HFFc6 (cell line): ENCODE data around the gene ABHD11. TPM values are rescaled to one million over a fixed set of nuclear protein-coding genes. Genes with fewer than 3 reads are reported as not detected.

Experiments used
- DNase-seq: peaks from one replicate; pipeline ENCODE4 v3.0.0-alpha.2; 2018
- H3K27ac Mint-ChIP-seq: 2 replicates; pipeline ENCODE4 v1.8.0; 2020; ENCODE audit warnings: mild to moderate bottlenecking, mixed read lengths
- H3K27me3 Mint-ChIP-seq: 2 replicates; pipeline ENCODE4 v1.8.0; 2021; ENCODE audit warnings: mild to moderate bottlenecking, moderate library complexity, mixed read lengths; ENCODE audit not compliant: insufficient read depth
- H3K36me3 Mint-ChIP-seq: 2 replicates; pipeline ENCODE4 v1.8.0; 2021; ENCODE audit warnings: low read depth, mixed read lengths
- H3K4me1 Mint-ChIP-seq: 2 replicates; pipeline ENCODE4 v1.8.0; 2020; ENCODE audit warnings: low read depth, mixed read lengths
- H3K4me3 Mint-ChIP-seq: 2 replicates; pipeline ENCODE4 v1.8.0; 2020; ENCODE audit warnings: mild to moderate bottlenecking, moderate library complexity, mixed read lengths
- H3K9me3 Mint-ChIP-seq: 2 replicates; pipeline ENCODE4 v1.8.0; 2020; ENCODE audit warnings: mild to moderate bottlenecking, mixed read lengths
- CTCF ChIP-seq: fragments of 200-600 bp; sonication (generic); IDR thresholded peaks from 2 replicates; pipeline ENCODE4 v1.5.0; 2021; ENCODE audit warnings: antibody characterized with exemption, mild to moderate bottlenecking
- total RNA-seq, 6 experiments: library from RNA; stranded (reverse); fragmentation: NEBNext Ultra II Directional; extraction: Animal tissue kit (Norgen Biotek cat#: 25700); gene quantifications; 2 replicates in 1 of 6; 3 replicates in 5 of 6; pipeline ENCODE4 v1.2.3, GENCODE V29; 2021

ABHD11 gene
- total RNA-seq, 6 experiments from 2014 or later = 10.3 to 18.6 (median 16.8) TPM

DNA sequence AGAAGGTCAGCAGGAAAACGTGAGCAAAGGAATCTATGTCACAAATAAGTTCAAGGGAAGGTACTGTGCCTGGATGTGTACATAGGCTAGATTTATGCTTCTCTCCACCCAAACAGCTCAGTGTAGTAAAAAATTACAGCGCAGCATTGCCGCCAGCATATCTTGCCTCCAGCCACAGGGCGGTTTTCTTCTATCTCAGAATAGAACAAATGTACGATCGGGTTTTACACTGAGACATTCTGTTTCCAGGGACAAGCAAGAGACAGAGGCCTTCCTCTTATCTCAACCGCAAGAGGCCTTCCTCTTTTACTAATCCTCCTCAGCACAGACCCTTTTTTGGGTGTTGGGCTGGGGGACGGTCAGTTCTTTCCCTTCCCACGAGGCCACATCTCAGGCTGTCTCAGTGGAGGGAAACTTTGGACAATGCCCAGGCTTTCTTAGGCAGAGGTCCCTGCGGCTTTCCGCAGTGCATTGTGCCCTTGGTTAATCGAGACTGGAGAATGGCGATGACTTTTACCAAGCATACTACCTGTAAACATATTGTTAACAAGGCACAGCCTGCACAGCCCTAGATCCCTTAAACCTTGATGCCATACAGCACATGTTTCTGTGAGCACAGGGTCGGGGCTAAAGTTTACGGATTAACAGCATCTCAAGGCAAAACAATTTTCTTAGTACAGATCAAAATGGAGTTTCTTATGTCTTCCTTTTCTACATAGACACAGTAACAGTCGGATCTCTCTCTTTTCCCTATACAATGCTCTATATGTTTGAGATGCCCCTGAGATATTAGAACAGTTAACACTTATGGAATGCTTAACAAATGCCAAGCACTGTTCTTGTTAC is 11.6 kb upstream of the ABHD11 start:
- Mint-ChIP-seq H3K4me1 (no peaks in the 10 kb centered on the region), H3K9me3 (no peaks in the 10 kb centered on the region), H3K36me3 (no peaks in the 10 kb centered on the region), H3K27ac (no peak overlapping the region), H3K27me3 (peaks cover 5% of the 10 kb centered on the region), H3K4me3 (no peak overlapping the region)
- DNase-seq = no peak
- TF ChIP-seq CTCF = no peak

DNA sequence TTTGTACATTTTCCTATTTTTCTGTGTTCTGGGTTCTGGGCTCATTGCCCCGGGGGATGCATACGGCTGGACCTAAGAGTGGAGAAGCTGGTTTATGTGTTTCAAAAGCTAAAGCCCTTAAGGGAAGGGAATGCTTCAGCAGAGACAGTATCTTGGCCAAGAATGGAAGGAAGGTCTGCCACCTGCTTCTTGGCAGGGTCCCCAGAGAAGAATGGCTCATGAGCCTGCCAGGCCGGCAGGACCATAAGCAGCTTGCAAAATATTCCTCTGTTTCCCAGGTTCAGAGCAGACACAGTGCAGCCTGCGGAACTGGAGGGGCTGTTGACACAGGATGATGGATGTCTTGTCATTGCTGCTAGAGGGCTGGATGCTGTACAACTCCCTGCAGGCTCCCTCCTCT is 7.8 kb upstream of the ABHD11 start:
- H3K27ac Mint-ChIP-seq = no peak overlapping the region
- no peaks in the 10 kb centered on the region for H3K4me1 Mint-ChIP-seq
- H3K9me3 Mint-ChIP-seq = no peaks in the 10 kb centered on the region
- peaks cover 5% of the 10 kb centered on the region for H3K27me3 Mint-ChIP-seq
- no peaks in the 10 kb centered on the region for H3K36me3 Mint-ChIP-seq
- DNase-seq = no peak
- no peak for TF ChIP-seq CTCF
- H3K4me3 Mint-ChIP-seq = no peak overlapping the region

DNA sequence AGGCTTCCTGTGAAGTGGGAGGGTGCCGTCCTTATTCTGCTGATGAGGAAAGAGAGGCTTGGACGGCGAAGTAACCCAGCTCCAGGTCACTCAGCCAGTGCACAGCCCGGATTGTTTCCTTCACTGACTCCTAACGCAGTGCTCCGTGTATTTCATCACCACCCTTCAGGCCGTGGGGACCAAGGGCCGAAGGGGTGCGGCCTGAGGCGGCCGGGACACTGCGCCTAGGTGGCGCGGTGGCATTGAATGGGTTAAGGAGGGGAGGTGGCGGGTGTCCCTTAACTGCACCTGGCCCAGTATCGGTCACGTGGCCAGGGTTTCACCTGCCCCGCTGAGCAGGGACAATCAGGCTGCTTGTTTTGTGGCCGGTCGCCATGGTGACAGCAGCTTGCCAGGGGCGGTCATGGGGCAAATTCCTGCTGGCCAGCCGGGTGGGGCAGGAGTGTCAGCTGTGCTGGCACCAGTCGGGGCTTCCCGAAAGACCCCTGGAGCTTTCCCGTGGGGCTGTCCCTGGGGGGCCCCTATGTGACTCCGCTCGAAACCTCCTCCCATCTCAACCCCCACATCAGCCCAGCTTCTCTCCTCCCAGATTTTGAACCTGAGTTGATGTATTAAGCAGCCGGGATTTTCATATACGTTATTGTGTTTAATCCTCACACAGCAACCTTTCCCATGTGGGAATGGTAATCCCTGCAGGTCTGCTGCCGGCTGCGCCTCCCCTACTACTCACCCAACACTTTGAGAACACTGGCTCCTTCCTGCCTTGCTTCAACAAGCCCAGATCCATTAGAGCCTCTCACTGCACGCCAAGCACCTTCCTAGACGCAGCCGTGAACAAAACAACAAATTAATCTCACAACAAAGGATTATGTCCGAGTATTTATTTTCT is 4.4 kb upstream of the ABHD11 start:
- Mint-ChIP-seq H3K27ac (no peak overlapping the region), H3K36me3 (no peaks in the 10 kb centered on the region), H3K27me3 (peaks cover 4% of the 10 kb centered on the region), H3K4me1 (peaks cover under 1% of the 10 kb centered on the region; the same call in 1 of the 2 replicates), H3K4me3 (no peak overlapping the region), H3K9me3 (no peaks in the 10 kb centered on the region)
- no peak for DNase-seq
- no peak for TF ChIP-seq CTCF

DNA sequence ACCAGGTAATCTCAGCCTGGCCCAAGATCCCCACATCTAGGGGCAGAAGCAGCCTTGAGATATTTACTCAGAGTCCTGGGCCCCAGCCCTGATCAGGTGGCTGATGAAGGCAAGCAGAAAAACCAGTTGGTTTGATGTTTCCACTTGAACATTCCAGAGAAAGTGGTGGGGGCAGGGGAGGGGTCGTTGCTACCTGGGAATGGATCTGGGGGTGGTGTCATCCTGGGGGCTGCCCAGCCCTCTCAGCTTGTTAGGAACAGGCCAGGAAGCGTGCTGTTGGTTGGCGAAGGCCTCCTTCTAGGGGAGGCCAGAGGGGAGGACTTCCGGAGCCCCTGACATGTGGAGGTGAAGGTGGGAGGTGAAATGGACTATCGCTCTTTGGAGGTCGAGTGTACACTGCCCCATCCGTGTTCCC is 3.7 kb upstream of the ABHD11 start:
- H3K36me3 Mint-ChIP-seq = no peaks in the 10 kb centered on the region
- H3K27me3 Mint-ChIP-seq = peaks cover 4% of the 10 kb centered on the region
- no peak overlapping the region for H3K4me3 Mint-ChIP-seq
- no peak overlapping the region for H3K27ac Mint-ChIP-seq
- no peaks in the 10 kb centered on the region for H3K9me3 Mint-ChIP-seq
- DNase-seq = no peak
- H3K4me1 Mint-ChIP-seq = peaks cover 5% of the 10 kb centered on the region; the same call in 1 of the 2 replicates
- TF ChIP-seq CTCF = no peak

DNA sequence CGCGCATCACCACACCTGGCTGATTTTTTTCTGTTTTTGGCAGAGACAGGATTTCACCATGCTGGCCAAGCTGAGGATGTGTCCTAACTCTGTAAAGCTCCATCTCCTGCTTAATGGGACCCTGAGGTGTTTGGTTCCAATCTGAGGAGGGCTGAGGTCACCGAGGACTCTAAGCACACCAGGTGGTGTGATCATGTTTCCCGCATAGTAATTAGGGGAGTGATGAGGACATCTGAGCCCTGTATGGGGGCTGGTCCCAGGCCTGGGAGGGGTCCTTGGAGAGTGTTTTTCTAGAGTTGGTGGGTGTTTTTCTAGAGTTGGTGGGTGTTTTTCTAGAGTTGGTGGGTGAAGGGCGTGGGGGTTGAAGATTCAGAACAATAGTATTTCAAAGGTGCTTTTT is 3.0 kb upstream of the ABHD11 start:
- H3K4me1 Mint-ChIP-seq = peaks cover 5% of the 10 kb centered on the region; the same call in 1 of the 2 replicates
- no peak for TF ChIP-seq CTCF
- H3K36me3 Mint-ChIP-seq = peaks cover under 1% of the 10 kb centered on the region; the same call in 1 of the 2 replicates
- no peak overlapping the region for H3K4me3 Mint-ChIP-seq
- no peak overlapping the region for H3K27ac Mint-ChIP-seq
- peaks cover 4% of the 10 kb centered on the region for H3K27me3 Mint-ChIP-seq
- no peaks in the 10 kb centered on the region for H3K9me3 Mint-ChIP-seq
- DNase-seq = no peak
